Vagina (tissue), 2 donors: ENCODE results near the gene LTO1.
A peak's percentile ranks its signal among the peaks of the same experiment; 100 is the strongest.

Experiments
- CTCF ChIP-seq, 3 experiments: fragments of 450-650 bp in 2 of 3; fragments of 200-600 bp in 1 of 3; sonication (generic) in 1 of 3; IDR thresholded peaks; one replicate each; pipeline ENCODE4 v1.5.1; 2017 to 2019; ENCODE audit warnings: antibody characterized with exemption in 3 of 3, mild to moderate bottlenecking in 2 of 3, moderate library complexity in 2 of 3
- POLR2AphosphoS5 ChIP-seq, 2 donors: sonication (generic); formaldehyde crosslinking; IDR thresholded peaks; one replicate each; pipeline ENCODE4 v1.9.0; 2017; ENCODE audit warnings: antibody characterized with exemption in 2 of 2, mild to moderate bottlenecking in 2 of 2, low read depth in 1 of 2; ENCODE audit not compliant: insufficient read depth in 1 of 2

DNA sequence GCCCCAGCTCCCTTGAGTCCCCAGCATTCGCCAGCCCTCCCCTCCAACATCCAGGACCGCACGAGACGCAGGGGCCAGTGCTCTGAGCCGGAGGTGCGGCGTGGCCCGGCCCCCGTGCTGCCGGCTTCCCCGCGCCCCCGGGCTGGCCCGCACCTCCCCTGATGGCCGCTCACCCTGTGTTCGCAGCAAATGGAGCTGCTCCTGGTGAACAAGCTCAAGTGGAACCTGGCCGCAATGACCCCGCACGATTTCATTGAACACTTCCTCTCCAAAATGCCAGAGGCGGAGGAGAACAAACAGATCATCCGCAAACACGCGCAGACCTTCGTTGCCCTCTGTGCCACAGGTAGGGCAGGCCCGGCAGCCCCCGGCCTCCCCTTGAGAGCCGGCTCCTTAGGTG lies 31.5 kb downstream of the LTO1 start:
- TF ChIP-seq CTCF (IDR thresholded peaks at IDR 0.05), result peak in 1 of 3 experiments; percentile 38
- no peak for TF ChIP-seq POLR2AphosphoS5 (IDR thresholded peaks at IDR 0.05; ENCODE audit: insufficient read depth in 1 of 2, low read depth in 1 of 2)
